SK-N-MC (cell line): ENCODE data around the gene GOLGA6L2.

ENCODE experiments used
- EZH2 ChIP-seq: fragments of 200-600 bp; sonication (generic); IDR thresholded peaks from one replicate; pipeline ENCODE4 v1.6.1; 2017; ENCODE audit warnings: antibody characterized with exemption
- FOXP2 ChIP-seq: optimal IDR thresholded peaks from 2 replicates; pipeline ENCODE3; 2011; ENCODE audit warnings: mild to moderate bottlenecking, moderate library complexity; ENCODE audit not compliant: insufficient read depth; ENCODE audit errors: extremely low read length, control extremely low read depth
- POLR2AphosphoS5 ChIP-seq: IDR thresholded peaks from 2 replicates; pipeline ENCODE4 v1.6.1; 2012; ENCODE audit warnings: mild to moderate bottlenecking, low read depth, low read length, borderline replicate concordance

DNA sequence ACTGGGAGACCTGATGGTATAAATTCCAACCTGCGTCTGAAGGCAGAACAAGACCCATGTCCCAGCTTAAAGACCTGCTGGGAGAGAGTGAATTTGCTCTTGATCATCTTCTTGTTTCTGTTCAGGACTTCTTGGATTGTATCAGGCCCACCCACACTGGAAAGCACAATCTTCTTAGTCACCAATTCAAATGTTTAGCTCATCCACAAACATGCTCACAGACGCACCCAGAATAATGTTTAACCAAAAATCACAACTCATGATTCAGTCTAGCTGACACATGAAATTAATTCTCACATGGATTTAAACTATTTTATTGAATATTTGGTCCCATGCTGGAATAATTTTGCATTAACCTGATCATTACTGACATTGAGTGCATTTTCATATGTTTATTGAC is 37.8 kb upstream of the GOLGA6L2 start:
- no peak for TF ChIP-seq POLR2AphosphoS5
- TF ChIP-seq EZH2, result no peak
- no peak for TF ChIP-seq FOXP2
